HS-27A (cell line): ENCODE data around the gene KLB.
A peak's percentile ranks its signal among the peaks of the same experiment; 100 is the strongest.

ENCODE experiments used
- DNase-seq: peaks from one replicate; pipeline ENCODE4 v3.0.0-alpha.2; 2012; ENCODE audit warnings: low read depth, missing footprints

KLB gene

DNA sequence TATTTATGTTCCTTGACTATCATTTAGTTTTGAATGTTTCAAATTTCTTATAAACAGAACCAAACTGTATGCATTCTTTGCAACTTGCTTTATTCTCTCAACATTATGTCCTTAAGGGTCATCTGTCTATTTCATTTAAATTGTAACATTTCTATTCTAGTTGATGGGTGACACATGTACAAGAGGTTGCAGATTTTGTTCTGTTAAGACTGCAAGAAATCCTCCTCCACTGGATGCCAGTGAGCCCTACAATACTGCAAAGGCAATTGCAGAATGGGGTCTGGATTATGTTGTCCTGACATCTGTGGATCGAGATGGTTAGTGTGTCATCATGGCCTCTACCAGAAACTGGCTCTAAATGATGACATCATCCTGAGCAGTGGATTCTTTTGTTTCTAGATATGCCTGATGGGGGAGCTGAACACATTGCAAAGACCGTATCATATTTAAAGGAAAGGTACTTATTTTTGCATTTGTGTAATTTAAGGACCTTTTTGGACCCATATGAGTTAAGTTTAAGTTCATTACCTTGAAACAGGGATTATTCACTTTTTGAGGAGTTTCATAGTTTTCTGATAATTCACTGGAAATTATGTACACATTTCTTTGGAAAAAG is 58.3 kb downstream of the KLB start:
- DNase-seq, result peak; percentile 42

- DNase-seq, result no peak
Measured at GRCh38 chr4:39466747-39467146, 60.0 kb downstream of the KLB start.

DNA sequence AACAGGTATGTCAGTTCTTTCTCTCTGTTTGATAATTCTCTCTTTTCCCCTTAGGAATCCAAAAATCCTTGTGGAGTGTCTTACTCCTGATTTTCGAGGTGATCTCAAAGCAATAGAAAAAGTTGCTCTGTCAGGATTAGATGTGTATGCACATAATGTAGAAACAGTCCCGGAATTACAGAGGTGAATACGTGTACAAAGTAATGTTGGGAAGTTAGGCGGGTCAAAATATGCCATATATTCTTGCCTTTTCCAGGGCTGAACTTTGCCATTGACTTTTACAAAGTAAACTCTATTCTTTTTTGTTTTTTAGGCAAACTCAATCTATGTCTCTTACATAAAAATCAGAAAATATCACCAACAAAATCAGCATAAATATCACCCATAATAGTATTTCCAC is 60.7 kb downstream of the KLB start:
- no peak for DNase-seq

DNA sequence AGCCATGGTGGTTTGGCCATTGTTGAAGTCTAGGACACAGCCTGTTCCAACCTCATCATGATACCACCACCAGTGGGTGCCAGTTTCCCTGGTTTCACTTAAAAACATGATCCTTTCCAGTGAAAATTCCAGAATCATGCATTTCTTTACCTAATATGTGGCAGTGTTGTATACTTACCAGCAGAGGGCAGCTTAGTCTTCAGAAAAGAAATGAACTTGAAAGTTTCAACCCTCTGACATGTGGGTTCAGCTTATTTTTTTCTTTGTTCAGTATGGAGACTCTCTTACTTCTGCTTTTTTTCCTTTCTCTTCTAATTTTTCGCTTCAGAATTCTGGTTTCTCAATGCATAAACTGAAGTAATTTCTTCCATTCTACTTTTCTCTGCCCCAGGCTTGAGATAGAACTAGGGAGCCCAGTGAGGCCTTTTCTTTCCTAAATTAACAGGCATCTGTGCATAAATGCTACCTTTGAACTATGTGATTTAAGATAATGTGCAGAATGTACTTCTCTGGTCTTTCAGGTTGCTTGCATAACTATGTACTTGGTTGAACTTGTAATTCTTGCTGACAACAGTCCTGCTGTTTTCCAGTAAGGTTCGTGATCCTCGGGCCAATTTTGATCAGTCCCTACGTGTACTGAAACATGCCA is 62.8 kb downstream of the KLB start:
- peak; percentile 62 for DNase-seq

DNA sequence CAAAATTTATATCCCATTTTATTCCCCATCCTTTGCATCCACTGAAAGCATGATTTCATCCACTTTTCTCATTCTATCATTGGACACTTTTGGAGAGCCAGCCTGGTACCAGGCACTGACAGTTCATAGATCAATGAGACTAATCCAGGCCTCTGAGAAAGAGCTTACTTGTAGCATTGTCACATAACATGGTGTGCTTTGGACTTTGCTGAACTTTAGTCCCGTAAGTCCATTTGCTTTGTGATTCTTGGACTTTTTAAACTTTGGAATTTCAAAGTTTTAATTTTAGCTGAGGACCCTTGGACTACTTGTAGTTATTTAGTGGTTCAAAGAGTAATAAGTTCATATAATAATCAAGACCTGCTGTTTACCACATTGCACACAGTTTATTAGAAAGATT is 63.7 kb downstream of the KLB start:
- no peak for DNase-seq

- no peak for DNase-seq
Measured at GRCh38 chr4:39472396-39472795, 65.7 kb downstream of the KLB start.

DNA sequence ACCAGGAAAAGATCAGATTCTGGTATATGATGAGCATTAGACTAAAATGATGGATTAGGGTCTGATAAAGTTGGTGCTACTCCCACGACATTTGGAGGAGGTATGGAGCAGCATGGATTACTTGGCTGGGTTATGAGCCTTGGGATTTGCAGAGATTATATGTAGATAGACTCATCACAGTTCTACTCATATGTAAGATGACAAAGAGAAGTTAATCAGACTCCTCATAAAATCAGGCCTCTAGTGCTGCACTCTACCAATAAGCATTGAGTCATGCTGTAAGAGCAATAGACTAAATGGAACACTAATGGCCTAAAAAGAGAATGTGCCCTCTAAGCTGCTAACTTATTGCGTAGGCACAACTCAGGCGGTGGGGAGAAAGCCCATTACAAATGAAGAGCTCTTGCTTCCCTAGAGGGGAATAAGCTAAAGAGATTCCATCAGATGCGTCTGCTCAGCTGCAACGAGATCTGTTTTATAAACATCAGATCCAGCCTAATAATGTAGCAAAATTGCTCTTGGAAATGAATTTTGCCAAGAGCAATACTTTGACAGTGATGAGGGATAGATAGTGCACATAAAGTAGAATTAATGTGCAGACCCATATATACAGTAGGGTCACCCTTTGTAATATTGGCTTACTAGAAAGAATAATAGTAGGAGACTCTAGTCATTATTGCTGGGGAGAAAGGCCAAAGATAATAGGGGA is 69.6 kb downstream of the KLB start:
- no peak for DNase-seq

DNA sequence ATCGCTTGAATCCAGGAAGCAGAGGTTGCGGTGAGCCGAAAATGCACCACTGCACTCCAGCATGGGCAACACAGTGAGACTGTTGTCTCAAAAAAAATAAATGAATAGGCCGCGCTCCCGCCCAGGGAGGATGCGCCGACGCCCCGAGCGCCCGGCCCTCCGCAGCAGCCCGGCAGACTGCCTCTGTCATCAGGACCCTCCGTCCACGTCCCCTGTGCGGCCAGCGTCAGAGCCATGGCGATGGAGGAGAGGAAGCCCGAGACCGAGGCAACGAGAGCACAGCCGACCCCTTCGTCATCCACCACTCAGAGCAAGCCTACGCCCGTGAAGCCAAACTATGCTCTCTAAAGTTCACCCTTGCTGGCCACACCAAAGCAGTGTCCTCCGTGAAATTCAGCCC is 73.5 kb downstream of the KLB start:
- DNase-seq, result no peak

DNA sequence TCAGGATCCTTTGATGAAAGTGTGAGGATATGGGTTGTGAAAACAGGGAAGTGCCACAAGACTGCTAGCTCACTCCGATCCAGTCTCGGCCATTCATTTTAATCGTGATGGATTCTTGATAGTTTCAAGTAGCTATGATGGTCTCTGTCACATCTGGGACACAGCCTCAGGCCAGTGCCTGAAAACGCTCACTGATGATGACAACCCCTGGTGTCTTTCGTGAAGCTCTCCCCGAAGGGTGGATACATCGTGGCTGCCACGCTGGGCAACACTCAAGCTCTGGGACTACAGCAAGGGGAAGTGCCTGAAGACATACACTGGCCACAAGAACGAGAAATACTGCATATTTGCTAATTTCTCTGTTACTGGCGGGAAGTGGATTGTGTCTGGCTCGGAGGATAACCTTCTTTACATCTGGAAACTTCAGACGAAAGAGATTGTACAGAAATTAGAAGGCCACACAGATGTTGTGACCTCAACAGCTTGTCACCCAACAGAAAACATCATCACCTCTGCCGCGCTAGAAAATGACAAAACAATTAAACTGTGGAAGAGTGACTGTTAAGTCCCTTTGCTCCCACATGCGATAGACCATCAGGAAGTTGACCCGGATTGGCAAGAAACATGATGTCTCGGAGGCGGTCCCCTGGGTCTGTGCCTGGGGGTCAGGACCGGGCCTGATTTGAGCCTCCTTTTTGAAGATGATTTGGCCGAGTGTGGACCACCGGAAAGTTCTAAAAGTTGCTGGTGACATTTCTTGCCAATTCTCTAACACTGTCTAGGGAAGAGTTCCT is 74.4 kb downstream of the KLB start:
- no peak for DNase-seq

GRCh38 chr4:39484582-39485272 is 78.0 kb downstream of the KLB start:
- DNase-seq, result no peak

DNA sequence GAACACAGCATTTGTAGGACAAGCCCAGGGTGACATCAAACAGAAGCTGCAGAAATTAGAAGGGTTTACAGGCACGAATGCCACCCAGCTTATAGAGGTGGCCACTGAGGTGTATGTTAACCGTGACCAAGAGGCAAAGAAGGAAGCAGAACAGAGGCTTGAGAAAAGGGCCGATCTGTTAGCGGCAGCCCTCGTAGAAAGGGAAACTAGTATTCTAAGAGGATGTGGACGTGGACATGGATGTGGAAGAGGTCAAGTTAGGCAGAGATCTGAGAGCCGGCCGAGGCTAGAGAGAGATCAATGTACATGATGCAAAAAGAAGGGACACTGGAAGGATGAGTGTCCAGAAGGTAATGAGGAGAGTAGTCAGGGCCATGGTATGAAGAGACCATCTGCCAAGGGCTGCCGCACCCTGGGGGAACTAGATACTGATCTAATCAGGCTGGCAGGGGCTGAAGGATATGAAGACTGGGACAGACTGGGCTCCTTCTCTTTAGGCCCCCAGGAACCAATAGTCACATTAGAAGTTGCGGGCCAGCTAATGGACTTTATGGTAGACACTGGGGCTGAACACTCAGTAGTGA is 79.6 kb downstream of the KLB start:
- DNase-seq, result no peak

GRCh38 chr4:39490322-39490721 is 83.6 kb downstream of the KLB start:
- DNase-seq, result no peak

GRCh38 chr4:39494354-39494753 is 87.6 kb downstream of the KLB start:
- DNase-seq, result no peak

DNA sequence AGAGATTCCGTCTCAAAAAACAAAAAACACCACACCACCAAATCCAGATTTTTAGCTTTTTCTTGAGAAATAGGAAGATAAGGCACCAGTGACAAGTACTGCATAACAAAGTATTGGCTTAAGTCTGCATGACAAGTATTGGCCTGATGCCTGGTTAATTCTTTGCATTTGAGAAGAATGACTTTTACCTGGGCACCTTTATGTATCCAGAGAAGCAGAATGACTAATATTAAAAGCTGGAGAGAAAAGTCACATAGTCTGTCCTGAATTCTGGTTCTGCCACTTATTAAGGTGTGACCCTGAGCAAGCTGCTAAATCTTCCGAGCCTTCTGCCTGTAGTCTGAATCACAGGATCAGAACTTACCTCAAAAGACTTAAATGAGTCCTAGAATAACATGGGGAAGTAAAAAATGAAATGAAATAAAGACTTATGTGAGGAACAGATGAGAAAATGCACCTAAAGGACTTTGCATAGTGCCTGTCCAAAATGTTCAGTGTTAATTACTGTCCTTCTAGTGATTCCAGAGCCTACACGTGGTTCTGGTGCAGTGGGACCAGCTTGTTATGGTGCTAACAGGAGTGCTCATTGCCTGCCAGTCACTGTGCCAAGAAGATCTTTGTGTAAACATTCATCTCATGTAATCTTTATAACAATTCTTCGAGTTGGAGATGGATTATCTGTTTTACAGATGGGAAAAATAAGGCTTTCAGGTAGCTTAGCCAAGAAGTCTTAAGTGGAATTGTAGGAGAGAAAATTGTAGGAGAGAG is 88.9 kb downstream of the KLB start:
- no peak for DNase-seq

DNA sequence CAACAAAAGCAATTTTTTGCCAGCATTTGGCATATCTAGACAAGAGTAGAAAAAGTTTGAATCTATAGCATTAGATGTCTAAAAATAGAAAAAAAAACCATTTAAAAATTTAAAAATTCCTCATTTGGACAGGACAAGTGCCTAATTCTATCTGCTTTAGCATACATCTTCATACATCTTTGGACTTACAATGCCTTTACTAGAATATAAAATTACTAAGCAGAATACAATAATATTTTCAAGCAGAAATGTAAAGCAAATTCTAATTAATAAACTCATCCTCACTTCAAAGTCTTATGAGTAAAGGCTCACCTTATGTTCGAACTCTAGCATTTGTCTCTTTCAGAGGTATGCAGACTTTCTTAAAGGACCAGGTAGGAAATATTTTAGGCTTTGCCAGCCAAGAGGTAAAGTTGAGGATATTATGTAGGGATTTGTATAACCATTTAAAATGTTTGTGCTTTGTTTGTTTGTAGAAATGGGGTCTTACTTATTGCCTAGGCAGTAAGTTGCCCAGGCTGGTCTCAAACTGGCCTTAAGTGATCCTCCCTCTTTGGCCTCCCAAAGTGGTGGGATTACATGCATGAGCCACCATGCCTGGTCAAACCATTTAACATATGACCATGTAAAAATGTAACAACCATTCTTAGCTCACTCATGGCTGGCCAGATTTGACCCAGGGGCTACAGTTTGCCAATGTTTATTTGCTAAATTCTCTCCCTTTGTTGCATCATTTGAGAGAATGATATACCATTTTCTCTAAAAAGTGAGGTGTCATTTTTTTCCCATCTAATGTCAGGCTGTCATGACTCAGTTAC is 91.4 kb downstream of the KLB start:
- no peak for DNase-seq

GRCh38 chr4:39498727-39499020 is 91.9 kb downstream of the KLB start:
- DNase-seq, result no peak
